Osteocyte (in vitro differentiated cells): ENCODE measurements around the gene CROCC2. TPM values are rescaled to one million over a fixed set of nuclear protein-coding genes. Genes with fewer than 3 reads are reported as not detected.

Experiments used
- DNase-seq: peaks from one replicate; pipeline ENCODE4 v3.0.0; 2021; ENCODE audit warnings: mixed read lengths; ENCODE audit not compliant: unreplicated experiment; ENCODE audit errors: extremely low spot score
- H3K27ac Mint-ChIP-seq: one replicate; pipeline ENCODE4 v1.8.0; 2021; ENCODE audit warnings: mild to moderate bottlenecking, mixed read lengths; ENCODE audit not compliant: unreplicated experiment
- H3K27me3 Mint-ChIP-seq: one replicate; pipeline ENCODE4 v1.8.0; 2021; ENCODE audit warnings: mixed read lengths; ENCODE audit not compliant: unreplicated experiment
- H3K36me3 Mint-ChIP-seq: one replicate; pipeline ENCODE4 v1.8.0; 2021; ENCODE audit warnings: mixed read lengths; ENCODE audit not compliant: unreplicated experiment
- H3K4me1 Mint-ChIP-seq: one replicate; pipeline ENCODE4 v1.8.0; 2021; ENCODE audit warnings: mixed read lengths; ENCODE audit not compliant: unreplicated experiment
- H3K4me3 Mint-ChIP-seq: one replicate; pipeline ENCODE4 v1.8.0; 2021; ENCODE audit warnings: mild to moderate bottlenecking, moderate library complexity, mixed read lengths; ENCODE audit not compliant: unreplicated experiment
- H3K9me3 Mint-ChIP-seq: one replicate; pipeline ENCODE4 v1.8.0; 2021; ENCODE audit warnings: mixed read lengths; ENCODE audit not compliant: unreplicated experiment
- CTCF ChIP-seq: fragments of 200-600 bp; sonication (generic); IDR thresholded peaks from 2 replicates; pipeline ENCODE4 v1.5.0; 2021; ENCODE audit warnings: antibody characterized with exemption, mild to moderate bottlenecking, moderate library complexity
- total RNA-seq: library from RNA; stranded (reverse); gene quantifications from 2 replicates; pipeline ENCODE4 v1.2.1, GENCODE V29; 2021

Gene CROCC2
- total RNA-seq, 1 donor from 2014 or later, result not detected

GRCh38 chr2:240949791-240950705 lies 43.9 kb downstream of the CROCC2 start:
- DNase-seq, result peak; percentile 80
- no peaks in the 10 kb centered on the region for H3K4me1 Mint-ChIP-seq
- H3K9me3 Mint-ChIP-seq, result no peaks in the 10 kb centered on the region
- H3K27ac Mint-ChIP-seq, result no peak overlapping the region
- H3K27me3 Mint-ChIP-seq, result peaks cover 32% of the 10 kb centered on the region
- no peak overlapping the region for H3K4me3 Mint-ChIP-seq
- no peaks in the 10 kb centered on the region for H3K36me3 Mint-ChIP-seq
- no peak for TF ChIP-seq CTCF

- Mint-ChIP-seq H3K9me3 (no peaks in the 10 kb centered on the region), H3K27ac (no peak overlapping the region), H3K4me1 (no peaks in the 10 kb centered on the region), H3K36me3 (no peaks in the 10 kb centered on the region), H3K27me3 (peaks cover 25% of the 10 kb centered on the region), H3K4me3 (no peak overlapping the region)
- DNase-seq, result no peak
- TF ChIP-seq CTCF, result no peak
Measured at GRCh38 chr2:240951045-240951594, 45.0 kb downstream of the CROCC2 start.

- no peak overlapping the region for H3K27ac Mint-ChIP-seq
Measured at GRCh38 chr2:240952496-240953246, 46.5 kb downstream of the CROCC2 start.

GRCh38 chr2:240953426-240954410 lies 47.6 kb downstream of the CROCC2 start:
- H3K9me3 Mint-ChIP-seq, result no peaks in the 10 kb centered on the region
- H3K27ac Mint-ChIP-seq, result no peak overlapping the region
- H3K4me1 Mint-ChIP-seq, result peaks cover 3% of the 10 kb centered on the region
- H3K36me3 Mint-ChIP-seq, result no peaks in the 10 kb centered on the region
- H3K4me3 Mint-ChIP-seq, result no peak overlapping the region
- peaks cover 24% of the 10 kb centered on the region for H3K27me3 Mint-ChIP-seq
- peak; percentile 71 for DNase-seq
- TF ChIP-seq CTCF, result no peak

More at GRCh38 chr2:240952496-240953246, 46.5 kb downstream of the CROCC2 start:
- Mint-ChIP-seq H3K36me3 (no peaks in the 10 kb centered on the region), H3K9me3 (no peaks in the 10 kb centered on the region), H3K4me3 (no peak overlapping the region), H3K4me1 (peaks cover 3% of the 10 kb centered on the region), H3K27me3 (peaks cover 27% of the 10 kb centered on the region)
- peak; percentile 59 for DNase-seq
- no peak for TF ChIP-seq CTCF
